ENCODE data around the gene CPA1. TPM values are rescaled to one million over a fixed set of nuclear protein-coding genes. Genes with fewer than 3 reads are reported as not detected.
"Not testable (repeated sequence)": the region's sequence is repeated elsewhere in the genome, so short reads cannot be mapped to it uniquely, and the experiment has no call there.

Gene CPA1
- polyA plus RNA-seq, 3 donors = 1.2 to 2.5 (median 1.7) TPM

- DNase-seq (ENCODE audit: low read depth in 3 of 3, low spot score in 2 of 3) = no peak
Observed at GRCh38 chr7:130371046-130371445, 9.2 kb upstream of the CPA1 start.

GRCh38 chr7:130372402-130373165 is 7.7 kb upstream of the CPA1 start:
- DNase-seq (ENCODE audit: low read depth in 3 of 3, low spot score in 2 of 3) = no peak

GRCh38 chr7:130374507-130374906 is 5.8 kb upstream of the CPA1 start:
- DNase-seq (ENCODE audit: low read depth in 3 of 3, low spot score in 2 of 3) = no peak

- DNase-seq (ENCODE audit: low read depth in 3 of 3, low spot score in 2 of 3) = not testable (repeated sequence)
Observed at GRCh38 chr7:130376461-130376860, 3.8 kb upstream of the CPA1 start.

- no peak for DNase-seq (ENCODE audit: low read depth in 3 of 3, low spot score in 2 of 3)
Observed at GRCh38 chr7:130377178-130377577, 3.1 kb upstream of the CPA1 start.

GRCh38 chr7:130379019-130379418 is 1.3 kb upstream of the CPA1 start:
- no peak for DNase-seq (ENCODE audit: low read depth in 3 of 3, low spot score in 2 of 3)

- no peak for DNase-seq (ENCODE audit: low read depth in 3 of 3, low spot score in 2 of 3)
Observed at GRCh38 chr7:130379532-130379920, 768 bp upstream of the CPA1 start.

- no peak for DNase-seq (ENCODE audit: low read depth in 3 of 3, low spot score in 2 of 3)
Observed at GRCh38 chr7:130380861-130381455, 664 bp downstream of the CPA1 start.

- DNase-seq (ENCODE audit: low read depth in 3 of 3, low spot score in 2 of 3) = no peak
Observed at GRCh38 chr7:130381468-130382312, 1.4 kb downstream of the CPA1 start.

- DNase-seq (ENCODE audit: low read depth in 3 of 3, low spot score in 2 of 3) = no peak
Observed at GRCh38 chr7:130383187-130383980, 3.1 kb downstream of the CPA1 start.

GRCh38 chr7:130384371-130384801 is 4.1 kb downstream of the CPA1 start:
- no peak for DNase-seq (ENCODE audit: low read depth in 3 of 3, low spot score in 2 of 3)

- no peak for DNase-seq (ENCODE audit: low read depth in 3 of 3, low spot score in 2 of 3)
Observed at GRCh38 chr7:130384841-130385599, 4.7 kb downstream of the CPA1 start.

- DNase-seq (ENCODE audit: low read depth in 3 of 3, low spot score in 2 of 3) = no peak
Observed at GRCh38 chr7:130385600-130386066, 5.3 kb downstream of the CPA1 start.

GRCh38 chr7:130386876-130387275 is 6.6 kb downstream of the CPA1 start:
- no peak for DNase-seq (ENCODE audit: low read depth in 3 of 3, low spot score in 2 of 3)

- DNase-seq (ENCODE audit: low read depth in 3 of 3, low spot score in 2 of 3) = no peak
Observed at GRCh38 chr7:130387306-130387627, 7.0 kb downstream of the CPA1 start.

- DNase-seq (ENCODE audit: low read depth in 3 of 3, low spot score in 2 of 3) = no peak
Observed at GRCh38 chr7:130387628-130388403, 7.5 kb downstream of the CPA1 start.

- DNase-seq (ENCODE audit: low read depth in 3 of 3, low spot score in 2 of 3) = no peak
Observed at GRCh38 chr7:130388671-130389070, 8.4 kb downstream of the CPA1 start.

GRCh38 chr7:130390486-130390885 is 10.2 kb downstream of the CPA1 start:
- DNase-seq (ENCODE audit: low read depth in 3 of 3, low spot score in 2 of 3) = no peak

GRCh38 chr7:130393101-130393561 is 12.8 kb downstream of the CPA1 start:
- DNase-seq (ENCODE audit: low read depth in 3 of 3, low spot score in 2 of 3) = no peak
